ENCODE data around the gene SAMHD1.
"Not testable (repeated sequence)": the region's sequence is repeated elsewhere in the genome, so short reads cannot be mapped to it uniquely, and the experiment has no call there.

Gene SAMHD1

DNA sequence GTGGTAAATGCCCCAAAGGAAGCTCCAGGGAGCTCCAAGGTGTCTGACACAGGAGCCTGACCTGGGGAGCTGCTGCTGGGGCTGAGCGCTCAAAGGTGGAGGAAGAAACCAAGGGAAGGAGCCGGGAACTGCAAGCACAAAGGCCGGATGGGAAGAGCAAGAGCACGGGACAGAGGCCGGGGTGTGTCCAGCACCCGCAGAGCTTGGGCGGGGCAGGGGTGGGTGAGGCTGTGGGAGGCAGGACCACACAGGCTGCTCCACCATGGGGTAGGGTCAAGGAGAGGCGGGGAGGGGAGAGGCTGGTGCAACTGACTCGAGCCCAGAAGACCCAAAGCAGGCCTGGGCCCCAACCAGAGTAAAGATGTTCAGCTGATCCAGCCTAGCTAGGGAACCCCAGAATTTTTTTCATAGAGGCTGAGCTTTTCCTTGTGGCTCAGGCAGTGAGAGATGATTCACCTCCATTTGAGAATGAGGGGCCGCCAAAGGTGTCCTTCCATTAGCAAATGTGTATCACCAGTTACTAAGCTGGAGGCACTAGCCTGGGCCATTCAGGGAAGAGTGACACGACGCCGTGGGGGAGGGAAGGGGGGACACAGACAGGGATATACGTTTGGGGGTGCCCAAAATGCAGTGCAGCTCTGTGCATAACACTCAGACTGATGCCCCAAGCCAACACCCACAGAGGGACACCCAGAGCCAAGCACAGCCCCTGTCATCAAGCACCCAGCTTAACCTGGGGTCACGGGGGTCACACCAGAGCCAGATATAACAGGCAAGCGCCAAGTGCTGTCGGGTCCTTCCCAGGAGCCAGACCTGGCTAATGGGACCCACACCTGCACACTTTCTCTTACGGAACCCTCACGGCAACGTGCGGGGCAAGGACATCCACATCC lies 96.9 kb downstream of the SAMHD1 start:
- DNase-seq (ENCODE audit: low read depth), result no peak

- no peak for DNase-seq (ENCODE audit: low read depth)
Observed at GRCh38 chr20:36852187-36852586, 99.3 kb downstream of the SAMHD1 start.

DNA sequence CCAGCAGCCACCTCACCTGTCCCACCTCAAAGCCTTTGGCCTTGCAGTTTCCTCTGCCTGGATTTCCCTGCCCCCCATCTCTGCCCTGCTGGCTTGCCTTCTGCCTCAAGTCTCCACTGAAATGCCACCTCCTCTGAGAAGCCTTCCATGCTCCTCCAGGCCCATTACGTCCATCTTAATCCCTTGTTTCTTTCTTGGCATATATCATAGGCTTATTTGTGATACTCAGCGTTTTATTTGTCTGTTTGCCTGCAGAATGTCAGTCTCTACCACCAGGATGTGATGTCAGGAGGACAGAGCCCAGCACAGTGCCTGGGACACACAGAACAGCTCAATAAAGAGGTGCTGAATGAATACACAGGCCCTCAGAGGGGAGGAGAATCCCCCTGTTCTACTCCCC lies 100.0 kb downstream of the SAMHD1 start:
- no peak for DNase-seq (ENCODE audit: low read depth)

- no peak for DNase-seq (ENCODE audit: low read depth)
Observed at GRCh38 chr20:36850759-36851158, 100.7 kb downstream of the SAMHD1 start.

DNA sequence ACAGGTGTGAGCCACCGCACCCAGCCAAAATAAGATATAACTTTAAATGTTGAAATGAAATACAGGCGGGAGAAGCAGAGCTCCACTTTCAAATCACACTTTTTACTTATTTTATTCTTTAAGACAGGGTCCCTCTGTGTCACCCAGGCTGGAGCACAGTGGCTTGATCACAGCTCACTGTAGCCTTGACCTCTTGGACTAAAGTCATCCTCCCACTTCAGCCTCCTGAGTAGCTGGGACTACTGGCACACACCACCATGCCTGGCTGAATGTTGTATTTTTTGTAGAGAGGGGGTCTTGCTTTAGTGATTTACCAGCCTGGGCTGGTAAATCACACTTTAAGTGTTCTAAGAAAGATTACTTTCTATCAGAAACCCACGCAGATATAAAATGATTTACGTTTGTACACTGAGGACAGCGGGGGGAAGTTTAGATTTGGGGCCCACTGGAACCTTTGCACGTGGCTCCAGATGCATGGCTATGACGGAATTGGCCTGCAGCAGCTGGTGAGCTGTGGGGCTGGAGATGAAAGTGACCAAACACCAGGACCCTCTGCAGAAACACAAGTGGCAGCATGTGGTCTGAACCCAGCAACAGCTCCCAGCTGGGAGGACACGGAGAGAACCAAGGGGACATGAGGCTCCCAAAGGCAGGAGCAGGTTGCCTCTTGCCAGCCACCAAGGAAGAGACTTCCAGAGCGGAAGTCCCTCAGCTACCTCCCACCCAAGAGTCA lies 102.0 kb downstream of the SAMHD1 start:
- no peak for DNase-seq (ENCODE audit: low read depth)

- no peak for DNase-seq (ENCODE audit: low read depth)
Observed at GRCh38 chr20:36848677-36849076, 102.8 kb downstream of the SAMHD1 start.

GRCh38 chr20:36848078-36848660 lies 103.3 kb downstream of the SAMHD1 start:
- DNase-seq (ENCODE audit: low read depth), result no peak

GRCh38 chr20:36847710-36848040 lies 103.8 kb downstream of the SAMHD1 start:
- DNase-seq (ENCODE audit: low read depth), result no peak

- no peak for DNase-seq (ENCODE audit: low read depth)
Observed at GRCh38 chr20:36847009-36847709, 104.3 kb downstream of the SAMHD1 start.

GRCh38 chr20:36845288-36845971 lies 106.1 kb downstream of the SAMHD1 start:
- no peak for DNase-seq (ENCODE audit: low read depth)

DNA sequence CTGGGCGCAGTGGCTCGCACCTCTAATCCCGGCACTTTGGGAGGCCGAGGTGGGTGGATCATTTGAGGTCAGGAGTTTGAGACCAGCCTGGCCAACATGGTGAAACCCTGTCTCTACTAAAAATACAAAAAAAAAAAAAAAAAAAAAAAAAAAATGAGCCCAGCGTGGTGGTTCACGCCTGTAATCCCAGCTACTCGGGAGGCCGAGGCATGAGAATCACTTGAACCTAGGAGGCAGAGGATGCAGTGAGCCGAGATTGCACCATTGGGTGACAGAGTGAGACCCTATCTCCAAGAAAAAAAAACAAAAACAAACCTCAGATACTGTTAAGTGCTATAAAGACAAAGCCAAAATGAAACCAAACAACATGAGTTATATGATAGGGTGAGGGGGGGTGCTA lies 110.5 kb downstream of the SAMHD1 start:
- DNase-seq (ENCODE audit: low read depth), result not testable (repeated sequence)
